GM12878 (cell line): ENCODE data around the gene WWOX. TPM values are rescaled to one million over a fixed set of nuclear protein-coding genes. Genes with fewer than 3 reads are reported as not detected.

Experiments
- ATAC-seq: fragments of 200-7000 bp; cut with Tn5 transposase; 3 replicates; pipeline ENCODE4 v1.9.1; 2020; ENCODE audit warnings: mild to moderate bottlenecking, moderate library complexity
- BruUV-seq: library from RNA; stranded (reverse); fragments of 400-500 nt; replicated peaks from 2 replicates; lab custom pipeline; 2021; lab: Mats Ljungman, UMichigan
- CTCF ChIA-PET: fragments of 300-600 bp; sonication (Branson Sonifier 250); formaldehyde crosslinking; extraction: SDS; loops from one replicate; lab custom pipeline; 2021; ENCODE audit warnings: inconsistent platforms; lab: Yijun Ruan, JAX
- POLR2A ChIA-PET: fragments of 350-600 bp; formaldehyde crosslinking; extraction: SDS; loops from one replicate; lab custom pipeline; 2021; ENCODE audit warnings: inconsistent platforms; lab: Charles Lee
- RAD21 ChIA-PET: fragments of 300-600 bp; sonication (Branson Sonifier 250); formaldehyde crosslinking; loops from one replicate; lab custom pipeline; 2023; ENCODE audit warnings: antibody characterized with exemption; ENCODE audit not compliant: unreplicated experiment; lab: Charles Lee
- SMC1A ChIA-PET: fragments of 300-600 bp; sonication (Branson Sonifier 250); formaldehyde crosslinking; loops from one replicate; lab custom pipeline; 2023; ENCODE audit not compliant: unreplicated experiment, uncharacterized antibody; lab: Charles Lee
- DNase-seq: peaks from one replicate; pipeline ENCODE4 v3.0.0-alpha.2; 2011; ENCODE audit warnings: low read depth, low spot score
- FAIRE-seq: peaks from 3 replicates; lab custom pipeline; 2011; peaks lifted over from hg19 to GRCh38; lab: Jason Lieb, UNC
- H2AFZ ChIP-seq: 2 replicates; pipeline ENCODE4 v1.6.0; 2011; ENCODE audit warnings: low read depth, low read length, control low read depth; ENCODE audit not compliant: control insufficient read depth
- H3K27ac ChIP-seq: 2 replicates; pipeline ENCODE4 v1.5.1; 2011; ENCODE audit warnings: control low read depth; ENCODE audit not compliant: control insufficient read depth, insufficient read depth
- H3K27me3 ChIP-seq, 2 experiments: replicated peaks in 1 of 2; 2 replicates each; pipeline versions ENCODE4 v1.6.0 to v1.6.1; 2011; ENCODE audit warnings: low read length in 1 of 2; ENCODE audit not compliant: control insufficient read depth in 2 of 2, insufficient read depth in 2 of 2
- H3K36me3 ChIP-seq, 2 experiments: 2 replicates each; pipeline ENCODE4 v1.5.1; 2011; ENCODE audit warnings: low read length in 1 of 2; ENCODE audit not compliant: control insufficient read depth in 2 of 2, insufficient read depth in 2 of 2
- H3K4me1 ChIP-seq: 2 replicates; pipeline ENCODE4 v1.6.1; 2011; ENCODE audit warnings: mild to moderate bottlenecking, low read length, moderate library complexity, mixed read lengths; ENCODE audit not compliant: control insufficient read depth, insufficient read depth
- H3K4me2 ChIP-seq: 2 replicates; pipeline ENCODE4 v1.6.0; 2011; ENCODE audit warnings: control low read depth; ENCODE audit not compliant: control insufficient read depth, insufficient read depth
- H3K4me3 ChIP-seq: fragments of 200-600 bp; sonication (generic); 2 replicates; pipeline ENCODE4 v1.5.1; 2016
- H3K79me2 ChIP-seq: 2 replicates; pipeline ENCODE4 v1.6.0; 2011; ENCODE audit warnings: low read length; ENCODE audit not compliant: control insufficient read depth, insufficient read depth
- H3K9ac ChIP-seq: 2 replicates; pipeline ENCODE4 v1.8.0; 2011; ENCODE audit warnings: low read length, control low read depth, mixed read lengths; ENCODE audit not compliant: control insufficient read depth, insufficient read depth
- H3K9me3 ChIP-seq: replicated peaks from 3 replicates; pipeline ENCODE4 v1.5.1; 2011; ENCODE audit warnings: mild to moderate bottlenecking, low read length; ENCODE audit not compliant: control insufficient read depth, insufficient read depth
- H4K20me1 ChIP-seq: 2 replicates; pipeline ENCODE4 v1.6.0; 2011; ENCODE audit not compliant: control insufficient read depth, insufficient read depth
- ASH2L ChIP-seq: fragments of 300-600, 200-600 bp; sonication (generic); IDR thresholded peaks from 2 replicates; pipeline ENCODE4 v1.6.1; 2017; ENCODE audit warnings: low read depth, mild to moderate bottlenecking, borderline replicate concordance
- CBX3 ChIP-seq: fragments of 200-600 bp; sonication (generic); IDR thresholded peaks from 2 replicates; pipeline ENCODE4 v1.6.1; 2016; ENCODE audit warnings: low read depth, borderline replicate concordance
- CBX5 ChIP-seq: sonication (generic); IDR thresholded peaks from 2 replicates; pipeline ENCODE4 v1.6.1; 2016; ENCODE audit warnings: low read depth, moderate library complexity, mild to moderate bottlenecking, inconsistent platforms
- DPF2 ChIP-seq: fragments of 450-650 bp; IDR thresholded peaks from 2 replicates; pipeline ENCODE4 v1.6.1; 2017; ENCODE audit warnings: mild to moderate bottlenecking
- EZH2 ChIP-seq: IDR thresholded peaks from 2 replicates; pipeline ENCODE4 v1.6.1; 2012; ENCODE audit warnings: low read depth, mild to moderate bottlenecking, control low read depth, inconsistent platforms, low read length, borderline replicate concordance; ENCODE audit not compliant: control insufficient read depth
- MEF2B ChIP-seq: fragments of 450-650 bp; IDR thresholded peaks from 2 replicates; pipeline ENCODE4 v1.6.1; 2018; ENCODE audit warnings: mild to moderate bottlenecking, moderate library complexity; ENCODE audit not compliant: partially characterized antibody, poor library complexity, severe bottlenecking
- POLR2AphosphoS5 ChIP-seq: IDR thresholded peaks from 2 replicates; pipeline ENCODE4 v1.6.1; 2011; ENCODE audit warnings: mild to moderate bottlenecking, low read length, inconsistent platforms
- SIX5 ChIP-seq: IDR thresholded peaks from 2 replicates; pipeline ENCODE4 v1.6.1; 2011; ENCODE audit warnings: mild to moderate bottlenecking, low read depth, low read length, moderate library complexity; ENCODE audit not compliant: severe bottlenecking
- STAT3 ChIP-seq: IDR thresholded peaks from 2 replicates; pipeline ENCODE4 v1.6.1; 2011; ENCODE audit warnings: low read depth, low read length, improper control_type of control experiment
- SUPT20H ChIP-seq: IDR thresholded peaks from 2 replicates; pipeline ENCODE4 v1.6.1; 2011; ENCODE audit warnings: low read depth, mild to moderate bottlenecking, low read length, moderate library complexity, borderline replicate concordance; ENCODE audit not compliant: control insufficient read depth
- TARDBP ChIP-seq: IDR thresholded peaks from 2 replicates; pipeline ENCODE4 v1.6.1; 2016; ENCODE audit warnings: borderline replicate concordance
- TCF7 ChIP-seq: IDR thresholded peaks from 2 replicates; pipeline ENCODE4 v1.6.1; 2014; ENCODE audit warnings: antibody characterized with exemption, borderline replicate concordance
- WGBS: methylation state at CpG from one replicate; pipeline ENCODE4 v1.1.6; 2016; ENCODE audit warnings: low lambda C conversion rate; ENCODE audit not compliant: insufficient replicate concordance, insufficient coverage; ENCODE audit errors: missing lambda C conversion rate; 5-methylcytosine and 5-hydroxymethylcytosine counted together
- in situ Hi-C: fragments of 300-500 bp; cut with MboI; formaldehyde crosslinking; loops from 9 replicates; pipeline ENCODE4 v1.14.3; 2018; ENCODE audit warnings: mixed read lengths
- intact Hi-C: fragments of 100-400 bp; cut with micrococcal nuclease; formaldehyde crosslinking; loops from one replicate; pipeline ENCODE4 v1.14.2; 2022; ENCODE audit not compliant: unreplicated experiment
- polyA plus RNA-seq, 11 experiments: library from polyadenylated mRNA; depleted of rRNA in 4 of 11; unstranded in 6 of 11; stranded (reverse) in 5 of 11; fragments of >200 nt; fragmentation: Nextera tagmentation in 4 of 11; fragmentation: Illumina TruSeq in 1 of 11; extraction: Ambion mirVana in 4 of 11; extraction: Trizol in 1 of 11; gene quantifications; 1 replicate in 1 of 11; 2 replicates in 10 of 11; pipeline versions ENCODE4 v1.2.1 to v1.2.3, GENCODE V29; 2011 to 2016; ENCODE audit warnings: inconsistent platforms in 2 of 11, missing spikeins in 2 of 11, low read depth in 1 of 11
- total RNA-seq, 4 experiments: library from RNA; depleted of rRNA in 3 of 4; stranded (reverse); fragments of >200 nt in 3 of 4; fragmentation: Illumina TruSeq in 1 of 4; extraction: Trizol in 1 of 4; gene quantifications; 2 replicates each; pipeline versions ENCODE4 v1.2.1 to v1.2.3, GENCODE V29; 2013 to 2021
- TF ChIP-seq, protein P1 (sequence below): fragments of 450-650 bp; conservative IDR thresholded peaks from 2 replicates; pipeline ENCODE4 v1.6.1; 2017; ENCODE audit warnings: mild to moderate bottlenecking, moderate library complexity

Gene WWOX
- total and polyA plus RNA-seq, 10 of the 15 experiments (the other 5 are each of a cell fraction or from before 2014, with no cell fraction given): 2.8 to 24.4 (median 17.8) TPM

GRCh38 chr16:79097771-79098170, 998.3 kb downstream of the WWOX start (continued):
- TF ChIP-seq POLR2AphosphoS5 (no peak), TCF7 (no peak), SUPT20H (no peak), CBX3 (no peak), SIX5 (no peak), MEF2B (no peak), ASH2L (no peak)
- TF ChIP-seq, protein P1, sequence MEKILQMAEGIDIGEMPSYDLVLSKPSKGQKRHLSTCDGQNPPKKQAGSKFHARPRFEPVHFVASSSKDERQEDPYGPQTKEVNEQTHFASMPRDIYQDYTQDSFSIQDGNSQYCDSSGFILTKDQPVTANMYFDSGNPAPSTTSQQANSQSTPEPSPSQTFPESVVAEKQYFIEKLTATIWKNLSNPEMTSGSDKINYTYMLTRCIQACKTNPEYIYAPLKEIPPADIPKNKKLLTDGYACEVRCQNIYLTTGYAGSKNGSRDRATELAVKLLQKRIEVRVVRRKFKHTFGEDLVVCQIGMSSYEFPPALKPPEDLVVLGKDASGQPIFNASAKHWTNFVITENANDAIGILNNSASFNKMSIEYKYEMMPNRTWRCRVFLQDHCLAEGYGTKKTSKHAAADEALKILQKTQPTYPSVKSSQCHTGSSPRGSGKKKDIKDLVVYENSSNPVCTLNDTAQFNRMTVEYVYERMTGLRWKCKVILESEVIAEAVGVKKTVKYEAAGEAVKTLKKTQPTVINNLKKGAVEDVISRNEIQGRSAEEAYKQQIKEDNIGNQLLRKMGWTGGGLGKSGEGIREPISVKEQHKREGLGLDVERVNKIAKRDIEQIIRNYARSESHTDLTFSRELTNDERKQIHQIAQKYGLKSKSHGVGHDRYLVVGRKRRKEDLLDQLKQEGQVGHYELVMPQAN: no peak

GRCh38 chr16:79098907-79099306, 999.5 kb downstream of the WWOX start:
- DNase-seq (no peak), FAIRE-seq (no peak), ATAC-seq (no peak)
- ChIA-PET POLR2A (no interaction called here), SMC1A (no interaction called here), RAD21 (no interaction called here), CTCF (no interaction called here)
- Histone ChIP-seq H3K27ac (no peak overlapping the region), H3K27me3 (peaks cover 0 to 3% of the 10 kb centered on the region in 2 experiments; a peak in 1 of 4 replicates), H3K36me3 (no peaks in the 10 kb centered on the region), H3K4me3 (no peak overlapping the region), H3K4me2 (no peak overlapping the region), H4K20me1 (no peaks in the 10 kb centered on the region; the same call in 1 of the 2 replicates), H3K79me2 (no peaks in the 10 kb centered on the region), H3K4me1 (peaks cover under 1% of the 10 kb centered on the region; the same call in 1 of the 2 replicates), H2AFZ (no peak overlapping the region), H3K9me3 (no peaks in the 10 kb centered on the region), H3K9ac (no peak overlapping the region)
- TF ChIP-seq TARDBP: no peak
- no peak for TF ChIP-seq EZH2
- TF ChIP-seq DPF2: no peak
- TF ChIP-seq CBX5: no peak
- TF ChIP-seq STAT3: no peak
- in situ Hi-C loops (no loop called here), intact Hi-C loops (no loop called here)
- no TSS peak for BruUV-seq
- WGBS: 48% methylated on average over 3 of the region's 3 CpGs
